Fibroblast of skin of left biceps (primary cell): ENCODE data around the gene KRT14.
"Not testable (repeated sequence)": the region's sequence is repeated elsewhere in the genome, so short reads cannot be mapped to it uniquely, and the experiment has no call there.

Source experiments
- DNase-seq, 2 experiments: peaks; one replicate each; pipeline ENCODE4 v3.0.0-alpha.2; 2013; ENCODE audit warnings: low read depth in 2 of 2

KRT14 gene

DNA sequence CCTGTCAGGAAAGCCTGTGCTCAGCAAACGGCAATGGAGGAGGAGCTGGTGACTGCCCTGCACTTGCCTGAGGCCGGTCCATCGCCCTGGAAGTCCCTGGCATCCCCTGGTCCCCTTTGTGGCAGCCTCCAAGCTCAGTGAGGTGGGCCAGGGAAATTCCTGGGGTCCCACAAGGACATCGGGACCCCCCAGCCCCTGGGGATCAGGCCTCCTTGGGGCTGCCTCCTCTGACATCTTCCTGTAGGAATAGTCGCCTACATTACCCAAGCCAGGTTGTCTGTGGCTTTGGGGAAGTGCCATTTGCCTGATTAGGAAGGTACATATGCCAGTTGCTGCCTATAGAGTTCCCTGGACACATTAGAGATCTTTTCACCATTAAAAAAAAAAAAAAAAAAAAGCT, 7.7 kb downstream of the KRT14 start:
- DNase-seq = no peak

DNA sequence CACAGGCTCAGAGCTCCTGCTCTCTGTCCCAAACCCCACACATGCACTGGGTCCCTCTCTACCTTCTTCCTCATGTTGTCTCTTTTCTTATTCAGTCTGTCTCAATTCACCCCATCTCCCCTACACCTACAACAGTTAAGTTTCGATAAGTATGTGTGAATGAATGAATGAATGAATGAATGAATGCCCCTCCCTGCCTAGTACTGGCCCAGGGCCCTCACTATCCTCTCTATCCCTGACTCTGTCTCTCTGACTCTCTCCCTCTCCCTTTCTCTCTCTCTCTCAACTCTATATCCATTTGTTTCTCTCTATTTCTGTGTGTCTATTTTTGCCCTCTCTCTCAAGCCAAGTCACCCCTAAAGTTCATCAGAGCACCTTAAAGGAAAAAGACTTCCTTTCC, 8.2 kb downstream of the KRT14 start:
- DNase-seq = no peak

DNA sequence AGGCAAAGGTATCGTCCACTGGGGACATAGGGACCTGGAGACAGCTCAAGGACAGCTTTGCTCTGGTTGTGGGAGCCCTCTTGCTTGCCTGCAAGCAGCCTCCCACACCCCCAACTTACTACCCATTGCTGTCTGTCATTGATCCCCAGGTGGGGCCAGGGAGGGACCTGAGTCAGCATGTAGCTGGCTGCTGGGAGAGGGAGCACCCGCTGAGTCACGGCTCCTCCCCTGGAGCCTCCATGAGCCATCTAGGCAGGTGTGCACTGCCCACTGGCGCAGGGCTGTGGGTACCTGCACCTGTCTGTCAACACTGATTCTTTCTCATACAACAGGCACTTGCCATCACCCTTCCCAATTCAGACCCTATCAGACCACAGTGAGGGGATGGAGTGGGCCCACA, 10.0 kb downstream of the KRT14 start:
- DNase-seq = not testable (repeated sequence)

DNA sequence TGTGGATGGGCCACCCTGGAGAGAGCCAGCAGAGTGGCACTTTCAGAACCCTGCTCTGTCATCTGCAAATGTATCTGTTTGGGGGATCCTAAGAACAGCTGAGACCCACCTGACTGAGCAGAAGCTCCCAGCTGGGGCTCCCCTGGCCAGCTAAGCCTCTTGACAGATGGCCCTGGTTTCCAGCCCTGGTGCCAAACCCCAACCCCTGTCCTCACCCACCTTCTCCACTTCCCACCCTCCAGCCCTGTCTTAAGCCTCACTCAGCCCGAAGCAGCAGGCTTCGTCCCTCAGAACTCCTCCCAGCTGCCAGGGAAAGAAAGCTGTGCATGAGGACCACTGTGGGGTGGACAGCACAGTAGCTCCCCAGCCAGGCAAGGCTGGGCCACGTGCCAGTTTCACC, 11.4 kb downstream of the KRT14 start:
- DNase-seq = no peak

DNA sequence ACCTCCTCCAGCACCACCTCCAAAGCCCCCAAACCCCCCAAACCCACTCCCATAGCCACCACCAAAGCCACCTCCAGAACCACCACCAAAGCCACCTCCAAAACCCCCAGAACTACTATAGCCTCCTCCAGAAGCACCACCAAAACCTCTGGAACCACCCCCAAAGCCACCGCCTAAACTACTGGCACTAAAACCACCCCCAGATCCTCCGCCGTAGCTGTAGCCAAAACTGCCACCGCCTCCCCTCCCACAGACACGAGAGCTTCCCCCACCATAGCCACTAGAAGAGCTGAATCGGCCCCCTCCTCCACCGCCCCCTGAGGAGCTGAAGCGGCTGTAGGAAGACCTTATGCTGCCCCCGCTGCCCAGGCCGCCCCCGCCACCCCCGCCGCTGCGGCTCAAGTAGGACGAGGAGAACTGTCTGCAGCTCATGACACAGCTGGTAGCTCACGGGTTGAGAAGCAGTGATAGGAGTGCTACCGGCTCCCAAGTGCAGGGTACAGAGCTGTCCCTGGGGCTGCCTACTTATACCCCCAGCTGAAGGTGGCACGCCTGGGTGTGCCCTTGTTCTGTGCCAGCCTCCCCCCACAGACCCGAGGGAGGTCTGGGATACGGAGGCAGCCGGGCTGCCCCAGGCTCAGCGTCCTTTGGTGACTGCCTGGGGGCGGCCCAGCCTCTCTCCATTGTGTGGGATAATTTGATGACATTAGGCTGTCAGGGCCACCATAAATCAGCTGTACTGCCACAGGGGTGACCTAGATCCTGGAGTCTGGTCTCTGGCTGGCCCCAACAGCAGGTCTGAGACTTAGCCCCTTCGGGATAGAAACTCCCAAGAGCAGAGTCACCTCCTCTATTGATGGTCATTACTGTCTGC, 14.9 kb downstream of the KRT14 start, which contains the start of gene KRT9:
Gene KRT9, minus strand, starts transcription at position 499 of the 874 bp plus-strand sequence. Its CDS starts 67 bp downstream, at position 432.
- DNase-seq = no peak

DNA sequence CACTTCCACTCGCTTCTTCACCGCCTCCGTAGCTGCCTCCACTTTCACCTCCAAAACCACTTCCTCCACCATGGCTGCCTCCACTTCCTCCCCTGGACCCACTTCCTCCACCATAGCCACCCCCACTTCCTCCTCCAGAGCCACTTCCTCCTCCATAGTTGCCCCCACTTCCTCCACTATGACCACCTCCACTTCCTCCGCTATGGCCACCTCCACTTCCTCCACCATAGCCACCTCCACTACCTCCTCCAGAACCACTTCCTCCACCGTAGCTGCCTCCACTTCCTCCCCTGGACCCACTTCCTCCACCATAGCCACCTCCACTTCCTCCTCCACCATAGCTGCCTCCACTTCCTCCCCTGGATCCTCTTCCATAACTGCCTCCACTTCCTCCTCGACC, 19.4 kb downstream of the KRT14 start:
- DNase-seq = no peak

DNA sequence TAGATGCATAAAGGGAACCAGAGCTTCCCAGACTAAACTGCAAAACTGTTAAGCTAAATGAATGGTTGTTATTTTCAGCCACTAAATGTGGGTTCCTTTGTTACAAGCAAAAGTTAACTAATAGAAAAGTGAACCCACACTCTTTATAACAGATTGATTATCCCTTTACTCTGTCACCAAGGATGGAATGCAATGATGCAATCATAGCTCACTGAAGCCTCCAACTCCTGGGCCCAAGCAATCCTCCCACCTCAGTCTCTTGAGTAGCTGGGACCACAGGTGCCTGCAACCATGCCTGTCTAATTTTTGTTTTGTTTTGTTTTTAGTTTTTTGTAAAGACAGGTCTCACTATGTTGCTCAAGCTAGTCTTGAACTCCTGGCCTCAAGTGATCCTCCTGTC, 21.4 kb downstream of the KRT14 start:
- no peak for DNase-seq

DNA sequence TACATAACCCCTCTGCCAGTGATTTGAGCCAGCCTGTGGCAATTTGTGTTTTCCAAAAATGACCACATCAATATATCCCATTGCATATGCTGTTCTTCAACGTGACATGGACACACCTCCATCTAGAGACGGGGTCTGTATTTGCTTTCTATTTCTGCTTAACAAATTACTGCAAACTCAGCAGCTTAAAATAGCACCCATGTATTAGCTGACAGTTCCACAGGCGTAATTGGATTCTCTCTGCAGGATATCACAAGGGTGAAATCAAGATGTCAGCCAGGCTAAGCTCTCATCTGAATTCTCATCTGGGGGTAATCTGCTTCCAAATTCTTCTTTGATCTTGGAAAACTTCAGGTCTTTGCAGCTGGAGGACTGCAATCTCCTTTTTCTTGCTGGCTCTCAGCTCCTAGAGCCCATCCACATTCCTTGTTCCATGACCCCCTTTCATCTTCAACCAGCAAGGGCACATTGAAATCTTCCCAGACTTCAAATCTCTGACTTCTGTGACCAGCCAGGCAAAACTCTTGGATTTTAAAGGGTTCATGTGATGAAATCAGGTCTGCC, 23.0 kb downstream of the KRT14 start:
- DNase-seq = no peak

DNA sequence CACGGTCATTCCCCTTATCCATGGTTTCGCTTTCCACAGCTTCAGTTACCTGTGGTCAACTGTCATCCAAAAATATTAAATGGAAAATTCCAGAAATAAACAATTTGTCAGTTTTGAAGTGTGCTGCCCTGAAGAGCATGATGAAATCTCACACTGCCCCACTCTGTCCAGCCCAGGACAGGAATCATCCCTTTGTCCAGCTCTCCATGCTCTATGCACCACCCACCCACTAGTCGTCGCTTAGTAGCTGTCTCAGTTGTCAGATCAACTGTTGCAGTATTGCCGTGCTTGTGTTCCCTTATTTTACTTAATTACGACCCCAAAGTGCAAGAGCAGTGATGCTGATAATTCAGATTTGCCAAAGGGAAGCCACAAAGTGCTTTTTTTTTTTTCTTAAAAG, 25.1 kb downstream of the KRT14 start:
- no peak for DNase-seq

DNA sequence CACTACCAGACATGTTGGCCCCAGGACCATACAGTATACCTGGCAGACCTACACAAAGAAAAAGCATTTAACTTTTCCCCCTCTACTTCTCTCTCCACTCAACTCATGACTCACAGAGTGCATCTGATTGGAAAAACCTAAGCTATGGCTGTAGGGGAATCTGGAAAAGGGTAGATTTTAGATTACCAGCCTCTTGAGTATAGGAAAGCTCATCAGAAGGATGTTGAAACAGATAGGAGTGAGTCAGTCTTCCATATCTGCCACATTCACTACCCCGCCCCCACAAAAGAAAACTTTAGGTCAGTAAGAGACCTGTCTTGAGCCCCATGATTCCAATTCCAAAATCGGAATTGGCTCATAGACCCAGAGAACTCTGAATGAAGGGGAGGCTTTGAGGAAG, 27.1 kb downstream of the KRT14 start:
- no peak for DNase-seq

DNA sequence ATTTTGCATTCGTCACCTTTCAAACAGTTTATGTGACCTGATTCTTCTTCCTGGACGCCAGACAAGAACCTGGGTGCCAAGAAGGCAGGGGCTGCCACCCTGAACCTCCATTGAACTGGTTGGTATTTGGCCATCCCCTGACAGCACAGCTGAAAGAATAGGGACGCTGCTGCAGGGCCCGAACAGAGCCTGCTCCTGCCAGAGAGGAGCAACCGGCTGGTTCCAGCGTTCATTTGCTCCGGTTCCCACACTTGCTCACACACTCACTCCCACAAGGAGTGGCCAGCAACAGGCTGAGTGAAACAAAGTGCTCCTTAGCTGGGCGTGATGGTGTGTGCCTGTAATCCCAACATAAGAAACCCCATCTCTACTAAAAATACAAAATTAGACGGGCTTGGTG, 29.8 kb downstream of the KRT14 start:
- DNase-seq = no peak

DNA sequence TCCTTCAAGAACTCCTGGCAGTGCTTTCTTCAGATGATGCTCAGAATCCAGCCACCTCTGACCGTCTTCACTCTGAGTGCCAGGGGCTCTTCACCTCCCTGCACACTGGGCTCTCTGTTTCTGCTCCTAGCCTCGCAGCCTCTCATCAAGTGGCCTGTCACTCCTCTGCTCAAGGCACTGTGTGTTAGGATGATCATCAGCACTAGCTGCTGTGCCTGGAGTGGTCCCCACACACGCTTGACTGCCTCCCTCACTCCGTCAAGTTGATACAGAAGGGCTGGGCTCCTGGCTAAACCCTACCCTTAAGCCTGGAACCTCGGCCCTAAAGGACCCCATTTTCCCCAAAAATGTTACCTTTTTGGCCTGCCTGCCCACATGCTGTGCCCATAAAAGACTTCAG, 30.4 kb downstream of the KRT14 start:
- no peak for DNase-seq

DNA sequence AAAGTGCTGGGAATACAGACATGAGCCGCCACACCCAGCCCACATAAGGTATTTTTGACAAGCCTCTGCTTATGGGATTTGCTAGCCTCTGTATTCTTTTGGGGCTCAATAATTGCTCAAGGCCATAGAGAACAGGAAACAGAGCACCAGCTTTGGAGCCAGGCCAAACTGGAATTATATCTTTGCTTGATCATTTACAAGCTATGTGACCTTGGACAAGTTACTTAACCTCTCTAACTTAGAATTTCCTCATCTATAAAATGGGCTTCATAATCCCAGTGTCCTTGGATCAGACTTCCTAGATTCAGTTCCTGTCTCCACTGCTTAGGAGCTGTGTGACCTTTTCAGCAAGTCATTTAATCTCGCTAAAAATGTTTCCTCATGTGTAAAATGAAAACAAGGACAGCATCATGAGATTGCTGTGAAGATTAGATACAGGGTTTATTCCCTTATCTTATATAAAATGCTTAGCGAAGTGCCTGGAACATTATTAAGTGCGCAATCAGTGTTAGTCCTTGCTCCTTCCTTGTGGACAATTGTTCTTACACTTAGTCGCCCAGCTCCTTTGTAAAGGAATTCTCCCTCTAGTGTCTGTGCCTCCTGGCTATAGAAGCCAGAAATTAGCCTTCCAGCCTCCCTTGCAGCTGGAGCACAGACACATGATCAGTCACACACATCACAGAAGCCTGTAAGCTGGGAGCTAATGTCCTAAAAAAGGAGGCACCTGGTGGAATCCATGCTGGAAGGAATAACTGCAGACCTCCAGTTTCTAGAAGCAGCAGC, 31.4 kb downstream of the KRT14 start:
- DNase-seq = no peak

DNA sequence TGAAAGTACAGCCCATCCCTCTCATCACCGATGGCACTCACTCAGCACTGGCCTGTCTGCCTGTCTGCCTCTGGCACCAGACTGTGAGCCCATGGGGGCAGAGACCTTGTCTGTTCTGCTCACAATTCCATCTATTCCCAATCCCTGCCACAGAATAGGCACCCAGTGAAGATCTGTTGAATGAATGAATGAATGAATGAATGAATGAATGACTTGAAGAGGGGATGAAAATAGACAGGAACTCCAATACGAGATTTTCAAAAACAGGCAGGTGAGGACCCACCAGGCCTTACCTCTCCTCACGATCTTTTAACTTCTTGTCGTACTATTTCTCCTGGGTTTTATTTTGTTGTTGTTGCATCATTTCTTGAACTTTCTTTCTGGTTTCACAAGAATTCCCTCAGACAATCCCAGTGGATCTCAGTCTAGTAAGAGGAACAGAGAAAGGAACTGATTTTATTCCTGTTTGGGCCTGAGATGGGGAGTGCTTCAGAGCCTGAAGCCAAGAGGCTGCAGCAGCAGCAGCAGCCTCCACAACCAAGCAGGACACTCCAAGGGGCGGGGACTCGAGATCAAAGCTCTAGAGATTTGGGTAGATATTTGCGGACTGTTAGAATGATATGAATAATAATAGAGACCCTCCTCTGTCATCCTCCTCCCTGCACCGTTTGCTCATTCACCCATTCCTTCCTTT, 32.6 kb downstream of the KRT14 start:
- DNase-seq = no peak

DNA sequence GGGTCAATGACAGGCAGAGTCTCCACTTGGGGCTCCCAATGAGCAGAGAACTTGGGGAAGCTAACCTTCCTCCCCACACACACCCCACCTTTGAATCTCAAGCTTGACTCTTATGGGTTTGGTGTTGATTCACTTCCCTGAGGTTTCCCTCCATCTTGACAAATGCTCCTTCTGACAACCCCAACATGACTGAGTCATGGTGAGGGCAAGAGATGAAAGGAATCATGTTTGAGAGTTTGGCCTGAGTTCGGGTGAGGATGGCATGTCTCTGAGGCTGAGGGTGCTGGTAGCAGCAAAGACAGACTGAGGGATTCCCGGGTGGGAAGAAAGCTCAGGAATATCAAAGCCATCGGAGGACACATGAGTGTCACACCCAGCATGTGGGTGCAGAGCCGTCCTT, 33.5 kb downstream of the KRT14 start:
- DNase-seq = no peak

DNA sequence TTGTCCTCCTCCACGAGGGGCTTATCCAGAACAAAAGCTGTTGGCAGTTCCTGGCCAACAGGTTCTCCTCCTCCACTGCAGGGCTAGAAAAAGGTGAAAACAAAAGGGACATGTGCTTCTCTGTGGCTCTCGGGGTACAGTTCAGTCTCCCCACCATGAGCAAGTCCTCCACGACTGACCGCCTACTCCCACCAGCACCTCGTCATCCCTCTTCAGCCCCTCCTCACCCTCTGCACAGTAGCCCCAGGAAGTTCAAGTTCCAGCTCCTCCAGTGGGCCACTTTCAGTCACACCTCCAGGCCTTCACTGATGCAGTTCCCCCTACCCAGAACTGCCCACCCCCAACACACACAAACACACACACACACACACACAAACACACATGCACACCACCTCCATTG, 34.2 kb downstream of the KRT14 start:
- no peak for DNase-seq

DNA sequence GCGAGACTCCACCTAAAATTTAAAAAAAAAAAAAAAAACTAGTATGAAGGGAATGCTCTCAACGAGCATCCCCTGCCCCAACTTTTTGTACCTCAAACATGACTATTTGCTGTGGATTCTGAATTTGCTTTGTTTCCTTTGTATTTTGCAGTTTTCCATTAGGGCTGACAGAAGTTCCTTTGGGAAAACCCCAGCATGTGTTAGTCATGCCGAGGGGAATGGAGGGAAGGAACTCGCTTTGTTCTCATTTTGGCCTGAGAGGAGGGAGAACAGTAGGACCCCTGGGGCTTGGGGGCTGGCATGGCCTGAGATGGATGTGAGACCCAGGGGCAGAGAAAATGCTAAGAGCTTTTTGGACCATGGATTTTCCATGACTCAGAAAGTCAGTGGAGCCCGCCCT, 35.3 kb downstream of the KRT14 start:
- DNase-seq = no peak

DNA sequence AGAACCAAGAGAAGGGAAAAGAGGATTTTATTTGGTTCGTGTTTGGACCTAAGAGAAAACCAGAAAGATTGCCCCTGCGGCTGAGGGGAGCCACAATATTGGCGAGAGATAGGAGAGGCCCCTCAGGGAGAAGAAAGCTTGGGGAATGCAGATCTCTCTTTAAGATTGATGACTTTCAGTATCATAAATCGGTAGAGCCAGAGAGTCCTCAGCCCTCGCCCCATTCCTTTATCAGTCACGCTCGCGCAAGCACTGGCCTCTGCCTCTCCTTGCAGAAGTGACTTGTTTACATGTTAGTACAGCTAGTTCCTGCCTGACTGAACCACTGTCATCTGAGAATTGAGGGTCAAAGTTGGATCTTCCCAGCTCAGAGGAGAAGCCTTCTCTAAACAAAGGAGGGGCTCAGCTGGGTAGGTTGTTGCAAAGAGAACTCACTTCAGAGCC, 37.1 kb downstream of the KRT14 start:
- DNase-seq = no peak

DNA sequence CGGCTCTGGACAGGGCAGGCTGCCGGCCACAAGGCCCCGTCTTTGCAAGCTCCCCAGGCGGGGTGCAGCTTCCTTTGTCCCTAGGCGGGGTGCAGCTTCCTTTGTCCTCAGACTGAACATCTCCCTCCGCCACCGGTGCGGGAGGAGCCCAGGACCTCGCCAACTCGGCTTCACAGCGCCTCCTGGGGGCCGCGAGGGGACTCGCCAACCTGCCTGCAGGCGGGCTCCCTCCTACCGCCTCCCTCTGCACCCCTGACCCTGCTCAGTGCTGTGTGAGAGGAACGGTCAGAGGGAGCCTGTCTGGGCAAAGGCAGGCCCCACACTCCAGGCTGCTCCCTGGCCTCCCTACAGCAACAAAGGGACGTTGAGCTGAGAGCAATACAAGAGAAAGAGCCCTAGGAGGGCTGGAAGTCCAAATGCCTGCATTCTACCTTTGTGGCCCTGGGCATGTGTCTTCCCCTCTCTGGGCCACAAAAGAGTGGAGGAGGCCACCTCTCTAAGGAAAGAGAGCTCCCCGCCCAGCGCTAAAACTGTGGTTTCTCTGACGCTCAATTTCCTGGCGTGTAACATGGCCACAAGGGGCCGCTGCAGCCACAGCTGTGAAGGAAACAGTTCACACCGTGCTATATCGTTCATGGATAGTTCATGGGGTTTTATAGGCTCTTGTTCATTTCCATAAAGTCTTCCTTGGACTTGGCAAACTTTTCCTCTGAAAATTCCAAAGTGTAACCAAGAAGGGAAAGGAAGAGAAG, 37.7 kb downstream of the KRT14 start:
- DNase-seq = peak; percentile 65

DNA sequence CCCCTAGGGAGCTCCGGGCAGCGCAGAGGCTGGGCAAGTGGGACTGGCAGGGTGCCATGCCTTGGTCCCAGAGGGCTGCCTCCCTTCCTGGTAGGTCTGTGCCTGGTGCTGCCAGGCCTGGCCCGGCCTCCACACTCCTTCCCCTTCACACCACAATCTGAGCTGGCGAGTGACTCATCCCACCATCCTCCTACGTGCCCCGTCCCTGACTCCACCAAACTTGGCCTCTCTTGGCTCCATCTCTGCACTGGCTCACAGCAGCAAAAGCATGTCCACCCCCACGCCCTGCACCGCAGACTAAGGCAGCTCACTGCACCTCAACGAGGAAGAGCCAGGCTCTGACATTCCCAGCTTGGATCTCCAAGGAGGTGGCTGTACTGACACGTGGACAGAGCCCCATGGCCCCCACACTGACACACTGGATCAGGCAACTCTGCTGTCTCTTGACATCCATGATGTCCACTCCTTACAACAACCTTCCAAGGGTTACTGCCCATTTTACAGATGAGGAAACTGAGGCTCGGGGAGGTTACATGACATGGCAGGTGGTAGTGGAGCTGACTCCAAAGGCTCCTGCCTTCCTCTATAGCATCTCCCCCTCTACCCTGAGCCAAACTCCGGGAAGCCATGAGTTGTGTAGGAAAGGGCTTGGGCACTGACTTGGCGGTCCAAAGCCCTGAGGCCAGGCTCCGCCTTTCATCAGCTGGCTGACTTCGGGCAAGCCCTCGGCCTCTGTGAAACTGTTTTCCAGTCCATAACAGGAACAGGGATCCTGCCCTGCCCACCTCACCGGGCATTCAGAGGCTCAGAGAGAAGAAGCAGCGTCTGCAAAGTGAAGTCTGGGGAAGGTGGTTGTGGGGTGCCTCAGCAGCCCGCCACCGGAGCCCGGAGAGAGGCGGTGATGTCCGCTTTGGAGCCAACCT, 38.5 kb downstream of the KRT14 start:
- DNase-seq = peak; percentile 84 to 86
